Upper lobe of left lung (tissue), 6 donors: ENCODE results near the gene ARHGAP40. TPM values are rescaled to one million over a fixed set of nuclear protein-coding genes. Genes with fewer than 3 reads are reported as not detected.
A peak's percentile ranks its signal among the peaks of the same experiment; 100 is the strongest.

Source experiments
- ATAC-seq, 2 donors: fragments of 200-7000 bp; cut with Tn5 transposase; one replicate each; pipeline ENCODE4 v1.9.1; 2022; ENCODE audit warnings: mild to moderate bottlenecking in 2 of 2, moderate library complexity in 2 of 2; ENCODE audit not compliant: low FRiP score in 2 of 2
- DNase-seq, 2 donors: peaks; one replicate each; pipeline ENCODE4 v3.0.0-alpha.2; 2019 to 2020
- H3K27ac ChIP-seq, 4 donors: fragments of 200-600 bp; sonication (generic); one replicate each; pipeline ENCODE4 v1.5.1; 2016 to 2019
- H3K27me3 ChIP-seq, 4 donors: fragments of 200-600 bp; sonication (generic); one replicate each; pipeline ENCODE4 v1.5.1; 2017 to 2019
- H3K36me3 ChIP-seq, 4 donors: fragments of 200-600 bp; sonication (generic); one replicate each; pipeline ENCODE4 v1.5.1; 2016 to 2019
- H3K4me1 ChIP-seq, 4 donors: fragments of 200-600 bp; sonication (generic); one replicate each; pipeline ENCODE4 v1.5.1; 2018 to 2019
- H3K4me3 ChIP-seq, 4 donors: fragments of 200-600 bp; sonication (generic); one replicate each; pipeline ENCODE4 v1.5.1; 2017 to 2019; ENCODE audit warnings: mild to moderate bottlenecking in 2 of 4, moderate library complexity in 1 of 4
- H3K9me3 ChIP-seq, 4 donors: fragments of 200-600 bp; sonication (generic); one replicate each; pipeline ENCODE4 v1.5.1; 2018 to 2019
- EP300 ChIP-seq, 4 donors: sonication (generic); formaldehyde crosslinking; IDR thresholded peaks; one replicate each; pipeline ENCODE4 v1.5.1; 2017; ENCODE audit warnings: antibody characterized with exemption in 4 of 4, control low read depth in 2 of 4
- POLR2A ChIP-seq, 4 donors: fragments of 450-650 bp; IDR thresholded peaks; one replicate each; pipeline ENCODE4 v1.5.1; 2016 to 2017; ENCODE audit warnings: antibody characterized with exemption in 4 of 4, mild to moderate bottlenecking in 2 of 4
- POLR2AphosphoS5 ChIP-seq, 2 donors: sonication (generic); formaldehyde crosslinking; IDR thresholded peaks; one replicate each; pipeline ENCODE4 v1.5.1; 2017; ENCODE audit warnings: antibody characterized with exemption in 2 of 2
- WGBS, 2 donors: methylation state at CpG; one replicate each; pipeline ENCODE4 v1.1.5; 2017 to 2018; 5-methylcytosine and 5-hydroxymethylcytosine counted together
- total RNA-seq, 6 donors: library from RNA; depleted of rRNA in 4 of 6; stranded (reverse); fragments of >200 nt in 4 of 6; gene quantifications; one replicate each; pipeline versions ENCODE4 v1.1.0 to v1.2.1, GENCODE V29; 2016 to 2021
- TF ChIP-seq, protein P1 (sequence below), 6 experiments: fragments of 450-650 bp in 4 of 6; fragments of 200-600 bp in 2 of 6; sonication (generic) in 2 of 6; IDR thresholded peaks; one replicate each; pipeline ENCODE4 v1.5.1; 2016 to 2019; ENCODE audit warnings: antibody characterized with exemption in 6 of 6
- donor health status: DM: no; HTN: no; CAD: no; lungs with moderate emphysema.
- donor health status: DM: no; HTN: yes; CAD: no; lungs with severe emphysema.

ARHGAP40 gene
- total RNA-seq, 6 donors from 2014 or later, result 0.29 to 22.0 (median 0.52) TPM

DNA sequence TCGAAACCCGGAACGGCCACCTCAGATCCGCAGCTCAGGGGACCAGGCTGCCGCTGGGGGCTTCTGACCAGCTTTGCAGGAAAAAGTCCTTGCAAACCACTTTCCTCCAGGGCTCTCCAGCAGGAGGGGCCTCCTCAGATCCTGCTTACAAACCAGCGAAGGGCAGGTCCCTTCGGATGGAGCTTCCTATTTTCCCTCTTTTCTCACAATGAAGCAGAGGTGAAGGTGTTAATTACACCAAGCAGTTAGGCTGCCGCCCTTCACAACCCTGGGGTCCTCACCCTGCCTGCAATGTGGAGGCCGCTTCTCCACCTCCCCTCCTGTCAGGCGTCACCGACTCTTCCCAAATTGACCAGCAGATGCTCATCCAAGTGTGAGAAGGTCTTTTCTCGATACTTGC is 5.7 kb downstream of the ARHGAP40 start:
- Histone ChIP-seq H3K36me3 (no peaks in the 10 kb centered on the region), H3K27me3 (peaks cover 0 to under 1% (median 0%) of the 10 kb centered on the region in 4 donors), H3K4me3 (no peak overlapping the region), H3K27ac (no peak overlapping the region), H3K9me3 (no peaks in the 10 kb centered on the region), H3K4me1 (peaks cover 0 to 6% (median 0%) of the 10 kb centered on the region in 4 donors)
- no peak for DNase-seq
- TF ChIP-seq, protein P1, sequence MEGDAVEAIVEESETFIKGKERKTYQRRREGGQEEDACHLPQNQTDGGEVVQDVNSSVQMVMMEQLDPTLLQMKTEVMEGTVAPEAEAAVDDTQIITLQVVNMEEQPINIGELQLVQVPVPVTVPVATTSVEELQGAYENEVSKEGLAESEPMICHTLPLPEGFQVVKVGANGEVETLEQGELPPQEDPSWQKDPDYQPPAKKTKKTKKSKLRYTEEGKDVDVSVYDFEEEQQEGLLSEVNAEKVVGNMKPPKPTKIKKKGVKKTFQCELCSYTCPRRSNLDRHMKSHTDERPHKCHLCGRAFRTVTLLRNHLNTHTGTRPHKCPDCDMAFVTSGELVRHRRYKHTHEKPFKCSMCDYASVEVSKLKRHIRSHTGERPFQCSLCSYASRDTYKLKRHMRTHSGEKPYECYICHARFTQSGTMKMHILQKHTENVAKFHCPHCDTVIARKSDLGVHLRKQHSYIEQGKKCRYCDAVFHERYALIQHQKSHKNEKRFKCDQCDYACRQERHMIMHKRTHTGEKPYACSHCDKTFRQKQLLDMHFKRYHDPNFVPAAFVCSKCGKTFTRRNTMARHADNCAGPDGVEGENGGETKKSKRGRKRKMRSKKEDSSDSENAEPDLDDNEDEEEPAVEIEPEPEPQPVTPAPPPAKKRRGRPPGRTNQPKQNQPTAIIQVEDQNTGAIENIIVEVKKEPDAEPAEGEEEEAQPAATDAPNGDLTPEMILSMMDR (IDR thresholded peaks at IDR 0.05), result no peak
- TF ChIP-seq POLR2A (IDR thresholded peaks at IDR 0.05), result no peak
- TF ChIP-seq EP300 (IDR thresholded peaks at IDR 0.05), result no peak
- TF ChIP-seq POLR2AphosphoS5 (IDR thresholded peaks at IDR 0.05), result no peak
- ATAC-seq, result no peak
- 41 to 48% methylated on average over 12 of the region's 12 CpGs for WGBS, 2 donors

DNA sequence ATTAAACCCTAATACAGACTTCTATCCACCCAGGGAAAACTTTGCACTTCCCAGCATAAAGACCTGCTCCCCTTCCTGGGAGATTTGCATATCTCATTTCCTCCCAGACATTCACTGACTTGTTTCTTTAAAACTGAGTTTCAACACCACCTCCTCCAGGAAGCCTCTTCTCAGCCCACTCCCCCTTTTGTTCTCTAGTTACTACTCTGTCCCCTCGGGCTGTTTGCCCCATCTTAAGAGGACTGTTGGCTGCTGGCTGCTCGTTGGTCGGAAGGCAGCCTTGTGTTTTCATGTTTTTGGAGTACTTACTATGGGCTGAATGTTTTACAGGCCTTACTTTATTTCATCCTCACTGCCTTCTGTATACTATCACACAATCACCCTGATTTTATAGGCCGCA is 6.6 kb downstream of the ARHGAP40 start:
- 59 to 63% methylated on average over 4 of the region's 4 CpGs for WGBS, 2 donors
- Histone ChIP-seq H3K4me3 (no peak overlapping the region), H3K27ac (no peak overlapping the region)

DNA sequence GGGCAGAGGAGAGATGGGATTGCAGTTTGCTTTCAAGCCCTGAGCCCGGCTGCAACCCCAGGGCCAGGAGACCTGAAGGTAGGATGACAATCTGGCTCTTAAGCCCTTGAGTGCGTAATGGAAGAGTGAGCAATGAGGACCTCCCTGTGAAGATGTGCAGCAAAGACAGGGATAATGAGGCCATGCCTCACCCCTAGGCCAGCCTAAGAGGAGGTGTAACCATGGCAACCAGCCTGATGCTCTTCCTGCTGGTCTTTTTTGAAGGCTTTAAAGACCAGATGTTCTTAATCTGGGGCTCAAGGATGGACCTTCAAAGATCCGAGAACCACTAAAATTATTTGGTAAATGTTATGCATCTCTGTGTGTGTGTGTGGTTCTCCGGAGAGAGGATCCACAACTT is 8.2 kb downstream of the ARHGAP40 start:
- DNase-seq (no peak), ATAC-seq (no peak)
- 91 to 92% methylated on average over 3 to 4 of the region's 4 CpGs for WGBS, 2 donors
- no peak overlapping the region for H3K27ac ChIP-seq
- H3K4me1 ChIP-seq, result peaks cover 0 to 9% (median 0%) of the 10 kb centered on the region in 4 donors
- no peak overlapping the region for H3K4me3 ChIP-seq
- TF ChIP-seq, protein P1 (IDR thresholded peaks at IDR 0.05), result no peak
- TF ChIP-seq POLR2A (IDR thresholded peaks at IDR 0.05) (no peak), POLR2AphosphoS5 (IDR thresholded peaks at IDR 0.05) (no peak)
- H3K9me3 ChIP-seq, result no peaks in the 10 kb centered on the region
- H3K27me3 ChIP-seq, result no peaks in the 10 kb centered on the region
- H3K36me3 ChIP-seq, result no peaks in the 10 kb centered on the region

More for the DNA sequence above, 6.6 kb downstream of the ARHGAP40 start:
- no peak for TF ChIP-seq POLR2AphosphoS5 (IDR thresholded peaks at IDR 0.05)
- TF ChIP-seq POLR2A (IDR thresholded peaks at IDR 0.05), result no peak
- Histone ChIP-seq H3K27me3 (no peaks in the 10 kb centered on the region), H3K36me3 (no peaks in the 10 kb centered on the region), H3K9me3 (no peaks in the 10 kb centered on the region), H3K4me1 (peaks cover 0 to 8% (median 0%) of the 10 kb centered on the region in 4 donors)
- DNase-seq (peak in 1 of 2 donors; percentile 28), ATAC-seq (no peak)

DNA sequence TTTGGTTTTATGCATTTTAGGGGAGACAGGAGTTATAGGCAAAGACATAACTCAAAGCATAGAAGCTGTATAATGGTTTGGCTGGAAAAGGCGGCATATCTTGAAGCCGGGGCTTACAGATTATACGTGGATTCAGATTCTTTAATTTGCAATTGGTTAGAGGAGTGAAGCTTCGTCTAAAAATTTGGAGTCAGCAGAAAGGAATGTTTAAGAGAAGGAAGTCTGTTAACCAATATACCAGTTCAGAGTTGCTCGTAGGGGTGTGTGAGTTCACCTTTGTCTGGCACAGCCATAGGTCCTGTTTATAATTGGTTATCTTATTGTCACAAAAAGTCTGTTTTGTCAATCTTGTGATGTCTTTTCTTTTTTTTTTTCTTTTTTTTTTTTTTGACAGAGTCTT is 8.9 kb downstream of the ARHGAP40 start:
- WGBS, 2 donors, result 78 to 79% methylated on average over 5 of the region's 5 CpGs

DNA sequence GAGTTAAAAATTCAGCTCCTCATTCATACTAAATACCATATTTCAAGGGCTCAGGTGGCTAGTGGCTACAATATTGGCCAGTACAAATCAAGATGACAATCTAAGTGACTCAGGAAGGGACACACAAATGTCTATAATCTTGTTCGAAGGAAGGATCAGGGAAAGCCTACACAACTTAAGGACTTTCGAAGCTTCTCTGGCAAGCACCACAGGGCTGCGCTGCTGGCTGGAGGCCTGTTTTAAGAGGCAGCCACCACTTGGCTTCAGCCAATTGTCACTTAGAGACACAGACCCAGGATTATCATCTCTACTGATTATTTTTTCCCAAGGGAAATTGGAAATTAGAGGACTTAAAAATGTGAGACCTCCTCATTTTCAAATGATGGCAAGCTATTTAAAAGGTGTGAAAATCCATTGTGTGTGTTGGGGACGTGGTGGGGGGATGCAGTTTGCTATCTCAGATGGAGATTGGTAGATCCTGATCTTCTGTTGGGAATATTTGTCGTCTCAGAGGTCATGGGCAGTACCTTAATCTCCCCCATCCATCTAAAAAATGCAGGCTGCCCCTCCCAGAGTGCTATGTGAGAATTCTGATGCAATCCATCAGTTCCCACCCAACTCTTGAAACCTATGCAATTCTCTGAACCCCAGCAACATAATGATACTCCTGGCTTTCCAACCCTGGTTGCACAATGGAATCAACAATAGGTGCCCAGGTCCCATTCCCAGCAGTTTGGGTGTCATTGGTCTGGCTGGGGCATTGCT is 11.3 kb downstream of the ARHGAP40 start:
- no peaks in the 10 kb centered on the region for H3K36me3 ChIP-seq
- H3K27ac ChIP-seq, result no peak overlapping the region
- WGBS, 2 donors, result 58 to 69% methylated on average over 5 of the region's 5 CpGs
- peaks cover 0 to 9% (median 0%) of the 10 kb centered on the region in 4 donors for H3K4me1 ChIP-seq
- TF ChIP-seq, protein P1 (IDR thresholded peaks at IDR 0.05), result no peak
- TF ChIP-seq EP300 (IDR thresholded peaks at IDR 0.05) (no peak), POLR2AphosphoS5 (IDR thresholded peaks at IDR 0.05) (no peak), POLR2A (IDR thresholded peaks at IDR 0.05) (no peak)
- DNase-seq (no peak), ATAC-seq (no peak)
- no peaks in the 10 kb centered on the region for H3K27me3 ChIP-seq
- H3K4me3 ChIP-seq, result no peak overlapping the region
- no peaks in the 10 kb centered on the region for H3K9me3 ChIP-seq

More for the DNA sequence above, 8.9 kb downstream of the ARHGAP40 start:
- TF ChIP-seq EP300 (IDR thresholded peaks at IDR 0.05) (no peak), POLR2AphosphoS5 (IDR thresholded peaks at IDR 0.05) (no peak), POLR2A (IDR thresholded peaks at IDR 0.05) (no peak)
- TF ChIP-seq, protein P1 (IDR thresholded peaks at IDR 0.05), result no peak
- H3K4me3 ChIP-seq, result no peak overlapping the region
- no peak for ATAC-seq
- no peak overlapping the region for H3K27ac ChIP-seq
- H3K9me3 ChIP-seq, result no peaks in the 10 kb centered on the region
- peaks cover 0 to 9% (median 0%) of the 10 kb centered on the region in 4 donors for H3K4me1 ChIP-seq
- H3K36me3 ChIP-seq, result no peaks in the 10 kb centered on the region
- no peak for DNase-seq
- no peaks in the 10 kb centered on the region for H3K27me3 ChIP-seq
